ENCODE results near the gene ZNF264. TPM values are rescaled to one million over a fixed set of nuclear protein-coding genes. Genes with fewer than 3 reads are reported as not detected.
A peak's percentile ranks its signal among the peaks of the same experiment; 100 is the strongest.
"Not testable (repeated sequence)": the region's sequence is repeated elsewhere in the genome, so short reads cannot be mapped to it uniquely, and the experiment has no call there.

Gene ZNF264

DNA sequence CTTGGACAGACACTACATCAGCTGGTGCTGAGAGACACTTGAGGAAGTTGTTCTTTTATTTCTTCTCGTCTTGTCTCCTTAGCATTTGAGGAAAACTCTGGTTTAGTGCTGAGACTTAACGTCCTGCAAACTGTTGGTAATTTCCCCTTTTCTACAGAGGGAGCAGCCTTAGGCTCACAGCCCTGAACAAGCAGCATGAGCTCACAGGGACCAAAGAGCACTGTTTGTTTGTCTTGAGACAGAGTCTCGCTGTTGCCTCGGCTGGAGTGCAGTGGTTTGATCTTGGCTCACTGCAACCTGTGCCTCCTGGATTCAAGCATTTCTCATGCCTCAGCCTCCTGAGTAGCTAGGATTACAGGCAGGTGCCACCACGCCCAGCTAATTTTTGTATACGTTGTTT, 54.7 kb downstream of the ZNF264 start:
- H3K36me3 ChIP-seq (ENCODE audit: insufficient read depth, low read length): peaks cover 47% of the 10 kb centered on the region

DNA sequence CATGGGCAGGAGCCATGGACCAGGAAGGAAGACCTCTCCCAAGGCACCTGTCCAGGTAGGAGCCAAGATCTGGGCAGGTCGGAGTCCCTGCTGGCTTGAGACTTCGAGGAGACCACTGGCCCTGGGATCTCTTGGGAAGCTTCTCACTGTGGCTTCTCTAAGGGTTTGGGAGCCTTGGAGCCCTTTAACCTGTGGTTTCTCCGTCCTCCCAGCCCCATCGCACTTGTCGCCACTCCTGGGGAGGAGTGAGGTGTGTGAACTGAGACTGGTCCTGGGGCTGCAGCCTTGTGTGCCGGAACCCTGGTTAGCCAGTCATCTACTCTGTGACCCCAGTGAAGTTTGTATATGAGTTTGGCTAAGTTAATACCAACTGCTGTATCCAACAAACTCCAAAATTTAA, 57.3 kb downstream of the ZNF264 start:
- H3K4me1 ChIP-seq (ENCODE audit: control insufficient read depth, insufficient read depth, low read length): peaks cover 10% of the 10 kb centered on the region
- H3K4me2 ChIP-seq (ENCODE audit: low read length): peak overlapping the region; percentile 1
- peaks cover 65% of the 10 kb centered on the region for H3K36me3 ChIP-seq (ENCODE audit: insufficient read depth, low read length)
- H3K9me3 ChIP-seq (replicated peaks; ENCODE audit: low read length): no peaks in the 10 kb centered on the region
- no peaks in the 10 kb centered on the region for H3K27me3 ChIP-seq (ENCODE audit: control insufficient read depth, insufficient read depth, low read length)
- no peak overlapping the region for H3K4me3 ChIP-seq (ENCODE audit: low read length)
- no peak overlapping the region for H3K9ac ChIP-seq (ENCODE audit: low read depth, low read length)

More for the DNA sequence above, 54.7 kb downstream of the ZNF264 start:
- H3K4me1 ChIP-seq (ENCODE audit: control insufficient read depth, insufficient read depth, low read length): peaks cover 19% of the 10 kb centered on the region
- no peaks in the 10 kb centered on the region for H3K27me3 ChIP-seq (ENCODE audit: control insufficient read depth, insufficient read depth, low read length)
- no peaks in the 10 kb centered on the region for H3K9me3 ChIP-seq (replicated peaks; ENCODE audit: low read length)
- H3K9ac ChIP-seq (ENCODE audit: low read depth, low read length): no peak overlapping the region
- H3K4me3 ChIP-seq (ENCODE audit: low read length): no peak overlapping the region
- H3K4me2 ChIP-seq (ENCODE audit: low read length): no peak overlapping the region

DNA sequence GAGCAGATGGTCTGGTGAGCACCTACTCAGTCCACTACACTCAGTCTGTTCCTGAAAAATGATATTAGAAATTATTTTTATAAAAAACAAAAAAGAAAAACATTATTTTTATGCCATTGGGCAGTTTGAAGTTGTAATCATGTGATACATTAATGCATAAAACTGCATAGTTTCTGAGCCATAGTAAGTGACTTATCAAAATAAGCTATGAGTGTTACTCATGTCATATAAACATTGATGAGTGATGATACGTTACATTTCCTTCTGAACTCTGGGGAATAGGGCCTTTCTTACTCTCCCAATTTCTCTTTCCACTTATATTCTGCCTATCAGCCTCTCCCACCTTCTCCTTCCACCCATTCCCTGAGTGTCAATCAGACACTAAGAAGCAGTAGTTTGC, 58.0 kb downstream of the ZNF264 start:
- Histone ChIP-seq H3K4me2 (ENCODE audit: low read length) (peak overlapping the region; percentile 1), H3K9ac (ENCODE audit: low read depth, low read length) (no peak overlapping the region), H3K36me3 (ENCODE audit: insufficient read depth, low read length) (peaks cover 72% of the 10 kb centered on the region), H3K9me3 (replicated peaks; ENCODE audit: low read length) (no peaks in the 10 kb centered on the region), H3K4me3 (ENCODE audit: low read length) (no peak overlapping the region), H3K4me1 (ENCODE audit: control insufficient read depth, insufficient read depth, low read length) (peaks cover 10% of the 10 kb centered on the region), H3K27me3 (ENCODE audit: control insufficient read depth, insufficient read depth, low read length) (no peaks in the 10 kb centered on the region)

- H3K36me3 ChIP-seq (ENCODE audit: insufficient read depth, low read length): peaks cover 53% of the 10 kb centered on the region
- not testable (repeated sequence) for H3K27me3 ChIP-seq (ENCODE audit: control insufficient read depth, insufficient read depth, low read length); H3K9me3 ChIP-seq (replicated peaks; ENCODE audit: low read length); H3K4me2 ChIP-seq (ENCODE audit: low read length); H3K4me3 ChIP-seq (ENCODE audit: low read length); H3K4me1 ChIP-seq (ENCODE audit: control insufficient read depth, insufficient read depth, low read length); H3K9ac ChIP-seq (ENCODE audit: low read depth, low read length)
Measured at GRCh38 chr19:57253767-57254166, 62.5 kb downstream of the ZNF264 start.

DNA sequence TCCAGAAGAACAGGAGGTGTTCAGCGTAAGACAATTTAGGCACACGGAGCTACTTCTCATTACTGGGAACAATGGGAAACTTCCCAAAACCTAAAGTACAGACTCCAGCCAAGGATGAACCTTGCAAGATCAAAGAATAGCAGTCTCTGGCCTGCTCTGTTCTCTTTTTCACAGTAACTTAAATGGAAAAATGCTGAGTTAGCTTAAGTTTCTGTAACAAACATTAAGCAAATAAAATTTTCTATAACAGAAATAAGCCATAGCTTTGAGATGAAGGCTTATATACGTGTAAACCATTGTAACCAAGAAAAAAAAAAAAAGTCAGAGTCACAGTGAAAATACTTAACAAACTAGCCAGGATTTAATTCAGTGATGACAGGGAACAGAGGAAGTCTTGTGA, 70.7 kb downstream of the ZNF264 start:
- no peak overlapping the region for H3K9ac ChIP-seq (ENCODE audit: low read depth, low read length)
- H3K4me1 ChIP-seq (ENCODE audit: control insufficient read depth, insufficient read depth, low read length): no peaks in the 10 kb centered on the region
- H3K27me3 ChIP-seq (ENCODE audit: control insufficient read depth, insufficient read depth, low read length): no peaks in the 10 kb centered on the region
- H3K4me2 ChIP-seq (ENCODE audit: low read length): no peak overlapping the region
- H3K4me3 ChIP-seq (ENCODE audit: low read length): no peak overlapping the region
- peaks cover 21% of the 10 kb centered on the region for H3K36me3 ChIP-seq (ENCODE audit: insufficient read depth, low read length)
- no peaks in the 10 kb centered on the region for H3K9me3 ChIP-seq (replicated peaks; ENCODE audit: low read length)

- Histone ChIP-seq H3K9me3 (replicated peaks; ENCODE audit: low read length) (no peaks in the 10 kb centered on the region), H3K4me3 (ENCODE audit: low read length) (no peak overlapping the region), H3K27me3 (ENCODE audit: control insufficient read depth, insufficient read depth, low read length) (no peaks in the 10 kb centered on the region), H3K4me1 (ENCODE audit: control insufficient read depth, insufficient read depth, low read length) (no peaks in the 10 kb centered on the region), H3K36me3 (ENCODE audit: insufficient read depth, low read length) (peaks cover 21% of the 10 kb centered on the region), H3K4me2 (ENCODE audit: low read length) (no peak overlapping the region), H3K9ac (ENCODE audit: low read depth, low read length) (no peak overlapping the region)
Measured at GRCh38 chr19:57263244-57263741, 72.0 kb downstream of the ZNF264 start.

GRCh38 chr19:57267291-57267690, 76.0 kb downstream of the ZNF264 start:
- Histone ChIP-seq H3K4me3 (ENCODE audit: low read length) (no peak overlapping the region), H3K4me1 (ENCODE audit: control insufficient read depth, insufficient read depth, low read length) (peaks cover 5% of the 10 kb centered on the region), H3K27me3 (ENCODE audit: control insufficient read depth, insufficient read depth, low read length) (no peaks in the 10 kb centered on the region), H3K36me3 (ENCODE audit: insufficient read depth, low read length) (no peaks in the 10 kb centered on the region), H3K9me3 (replicated peaks; ENCODE audit: low read length) (no peaks in the 10 kb centered on the region), H3K9ac (ENCODE audit: low read depth, low read length) (no peak overlapping the region), H3K4me2 (ENCODE audit: low read length) (no peak overlapping the region)

GRCh38 chr19:57269515-57270250, 78.4 kb downstream of the ZNF264 start:
- Histone ChIP-seq H3K36me3 (ENCODE audit: insufficient read depth, low read length) (no peaks in the 10 kb centered on the region), H3K4me2 (ENCODE audit: low read length) (peak overlapping the region; percentile 13), H3K4me3 (ENCODE audit: low read length) (no peak overlapping the region), H3K9me3 (replicated peaks; ENCODE audit: low read length) (no peaks in the 10 kb centered on the region), H3K4me1 (ENCODE audit: control insufficient read depth, insufficient read depth, low read length) (peaks cover 5% of the 10 kb centered on the region), H3K9ac (ENCODE audit: low read depth, low read length) (no peak overlapping the region), H3K27me3 (ENCODE audit: control insufficient read depth, insufficient read depth, low read length) (no peaks in the 10 kb centered on the region)

DNA sequence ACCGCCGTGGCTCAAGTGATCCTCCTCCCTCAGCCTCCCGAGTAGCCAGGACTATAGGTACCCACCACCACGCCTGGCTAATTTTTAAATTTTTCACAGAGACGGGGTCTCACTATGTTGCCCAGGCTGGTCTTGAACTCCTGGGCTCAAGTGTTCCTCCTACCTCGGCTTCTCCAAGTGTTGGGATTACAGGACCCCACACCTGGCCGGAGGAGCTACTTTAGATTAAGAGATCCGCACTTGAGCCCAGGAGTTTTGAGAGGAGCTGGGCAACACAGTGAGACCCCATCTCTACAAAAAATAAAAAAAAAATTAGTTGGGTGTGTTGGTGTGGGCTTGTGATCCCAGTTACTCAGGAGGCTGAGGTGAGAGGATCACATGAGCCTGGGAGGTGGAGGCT, 80.0 kb downstream of the ZNF264 start:
- Histone ChIP-seq H3K9ac (ENCODE audit: low read depth, low read length) (no peak overlapping the region), H3K36me3 (ENCODE audit: insufficient read depth, low read length) (no peaks in the 10 kb centered on the region), H3K4me3 (ENCODE audit: low read length) (no peak overlapping the region), H3K27me3 (ENCODE audit: control insufficient read depth, insufficient read depth, low read length) (no peaks in the 10 kb centered on the region), H3K9me3 (replicated peaks; ENCODE audit: low read length) (no peaks in the 10 kb centered on the region), H3K4me2 (ENCODE audit: low read length) (no peak overlapping the region), H3K4me1 (ENCODE audit: control insufficient read depth, insufficient read depth, low read length) (peaks cover 5% of the 10 kb centered on the region)

Small RNAs within 50 kb of the gene (small RNA-seq; reads per million reads assigned to genes)
- gene AC025588.3: not detected

All from skeletal muscle satellite cell (primary cell).